GM12892 (cell line): ENCODE data around the gene INHBC.
A peak's percentile ranks its signal among the peaks of the same experiment; 100 is the strongest.

Source experiments
- DNase-seq: peaks from one replicate; pipeline ENCODE4 v3.0.0; 2011; ENCODE audit not compliant: insufficient read length
- FAIRE-seq: peaks from 2 replicates; lab custom pipeline; 2011; peaks lifted over from hg19 to GRCh38; lab: Jason Lieb, UNC
- POLR2A ChIP-seq: IDR thresholded peaks from 2 replicates; pipeline ENCODE4 v1.6.1; 2011; ENCODE audit warnings: low read depth, low read length, control low read depth
- POLR2AphosphoS5 ChIP-seq: IDR thresholded peaks from 2 replicates; pipeline ENCODE4 v1.6.1; 2011; ENCODE audit warnings: low read depth, low read length, control low read depth
- TAF1 ChIP-seq: IDR thresholded peaks from 2 replicates; pipeline ENCODE4 v1.6.1; 2011; ENCODE audit warnings: low read depth, mild to moderate bottlenecking, control low read depth, low read length, borderline replicate concordance

Gene INHBC

GRCh38 chr12:57459055-57459749, 24.6 kb downstream of the INHBC start:
- peak; percentile 67 for DNase-seq
- peak; percentile 69 for FAIRE-seq
- TF ChIP-seq POLR2A, result peak; percentile 64
- TF ChIP-seq POLR2AphosphoS5, result 0 out of 2 replicates have a peak, but pooled peaks have one; percentile 41
- no peak for TF ChIP-seq TAF1

DNA sequence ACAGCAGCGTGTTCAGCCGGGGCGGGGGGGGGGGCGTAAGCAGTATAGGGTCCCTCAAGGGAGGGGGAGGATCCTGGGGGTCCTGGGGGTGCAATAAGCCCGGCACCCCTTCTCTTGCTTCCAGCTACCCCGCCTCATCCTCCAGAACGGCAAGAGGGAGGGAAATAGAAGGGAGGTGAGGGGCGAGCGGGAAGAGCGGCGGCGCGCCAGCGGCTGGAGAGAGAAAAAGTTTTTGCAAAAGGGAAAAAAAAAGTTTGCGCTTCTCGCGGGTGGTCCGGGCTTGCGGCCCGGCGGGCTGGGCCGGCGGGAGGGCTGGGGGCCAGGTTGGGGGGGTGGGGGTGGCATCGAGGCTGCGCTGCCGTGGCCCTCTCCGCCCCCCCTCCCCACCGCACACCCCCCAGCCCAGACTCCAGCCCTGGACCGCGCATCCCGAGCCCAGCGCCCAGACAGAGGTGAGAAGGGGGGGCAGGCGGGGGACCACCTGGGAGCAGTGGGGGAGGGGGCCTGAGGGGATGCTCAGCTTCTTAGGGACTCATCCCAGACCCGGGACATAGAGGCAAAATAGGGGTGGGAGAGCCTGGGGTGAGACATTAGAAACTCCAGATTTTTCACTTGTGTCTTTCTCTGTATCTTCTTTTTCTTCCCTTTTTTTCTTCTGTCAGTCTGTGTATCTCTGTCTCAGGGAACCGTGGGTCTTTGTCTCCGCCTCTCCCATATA, 25.3 kb downstream of the INHBC start, which contains the start of gene GLI1:
Gene GLI1 (plus strand): TSS at position 36 of the 718 bp plus-strand sequence. CDS start 3,907 bp downstream, outside the sequence.
- FAIRE-seq, result no peak

DNA sequence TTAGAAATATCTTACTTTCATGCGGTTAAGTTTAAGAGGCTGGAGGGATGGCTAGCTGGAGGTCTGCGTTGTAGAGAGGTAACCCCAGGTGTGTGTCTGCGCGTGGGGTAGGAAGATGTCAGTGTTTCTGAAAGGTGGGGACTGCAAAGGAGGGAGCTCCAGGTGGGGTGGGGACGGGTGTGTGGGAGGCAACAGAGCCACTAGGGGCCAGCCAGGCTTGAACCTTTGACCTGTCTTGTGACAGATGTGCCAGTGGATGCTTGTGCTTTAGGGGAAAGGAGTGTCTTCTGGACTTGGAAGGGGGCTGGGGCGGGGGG, 25.8 kb downstream of the INHBC start:
- DNase-seq (no peak), FAIRE-seq (no peak)
- TF ChIP-seq POLR2AphosphoS5 (no peak), POLR2A (no peak), TAF1 (no peak)

More for the DNA sequence above, 25.3 kb downstream of the INHBC start, which contains the start of gene GLI1:
- no peak for DNase-seq
- TF ChIP-seq POLR2AphosphoS5, result no peak
- TF ChIP-seq POLR2A, result no peak
- TF ChIP-seq TAF1, result no peak

- no peak for FAIRE-seq
- no peak for DNase-seq
Observed at GRCh38 chr12:57460841-57461275, 26.3 kb downstream of the INHBC start.

GRCh38 chr12:57461276-57461916, 26.8 kb downstream of the INHBC start:
- DNase-seq (no peak), FAIRE-seq (no peak)
- TF ChIP-seq POLR2AphosphoS5 (no peak), TAF1 (no peak), POLR2A (no peak)

More at GRCh38 chr12:57460841-57461275, 26.3 kb downstream of the INHBC start:
- TF ChIP-seq TAF1 (no peak), POLR2AphosphoS5 (no peak), POLR2A (no peak)

- peak; percentile 5 for FAIRE-seq
- no peak for TF ChIP-seq POLR2AphosphoS5
- no peak for TF ChIP-seq TAF1
- TF ChIP-seq POLR2A, result no peak
- no peak for DNase-seq
Observed at GRCh38 chr12:57461917-57462250, 27.3 kb downstream of the INHBC start.

DNA sequence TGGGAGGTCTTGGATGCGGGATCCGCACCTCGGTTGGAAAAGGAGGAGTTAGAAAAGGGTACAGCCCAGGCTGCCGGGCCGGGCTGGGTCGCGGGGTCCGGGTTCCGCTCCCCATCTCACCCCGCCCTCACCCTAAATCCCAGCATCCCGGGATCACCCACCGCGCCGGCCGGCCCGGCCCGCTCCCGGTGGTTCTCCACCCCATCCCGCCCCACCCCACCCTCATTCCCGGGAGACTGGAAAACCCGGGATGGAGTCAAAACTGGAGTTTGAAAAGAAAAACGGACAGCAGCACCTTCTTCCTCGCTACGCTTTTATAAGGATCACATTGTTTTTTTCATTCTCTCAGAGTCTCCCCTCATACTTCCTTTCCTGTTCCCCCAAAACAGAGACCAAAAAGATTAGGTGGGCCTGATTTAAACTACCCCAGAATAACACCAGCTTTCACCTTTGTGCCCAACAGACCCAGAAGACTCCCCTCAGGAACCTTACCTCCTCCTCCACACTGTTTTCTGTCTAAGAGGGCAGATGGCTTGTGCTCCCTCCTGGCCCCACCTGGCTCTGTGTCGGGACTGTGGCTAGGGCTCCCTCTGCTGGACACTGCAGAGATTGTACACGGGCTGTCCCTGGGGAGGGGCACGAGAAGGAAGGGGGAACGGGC, 27.8 kb downstream of the INHBC start:
- no peak for TF ChIP-seq POLR2A
- TF ChIP-seq TAF1, result no peak
- no peak for TF ChIP-seq POLR2AphosphoS5
- FAIRE-seq (peak; percentile 96), DNase-seq (peak; percentile 96)

GRCh38 chr12:57462912-57463253, 28.3 kb downstream of the INHBC start:
- TF ChIP-seq TAF1 (no peak), POLR2A (no peak), POLR2AphosphoS5 (no peak)
- DNase-seq (no peak), FAIRE-seq (no peak)

DNA sequence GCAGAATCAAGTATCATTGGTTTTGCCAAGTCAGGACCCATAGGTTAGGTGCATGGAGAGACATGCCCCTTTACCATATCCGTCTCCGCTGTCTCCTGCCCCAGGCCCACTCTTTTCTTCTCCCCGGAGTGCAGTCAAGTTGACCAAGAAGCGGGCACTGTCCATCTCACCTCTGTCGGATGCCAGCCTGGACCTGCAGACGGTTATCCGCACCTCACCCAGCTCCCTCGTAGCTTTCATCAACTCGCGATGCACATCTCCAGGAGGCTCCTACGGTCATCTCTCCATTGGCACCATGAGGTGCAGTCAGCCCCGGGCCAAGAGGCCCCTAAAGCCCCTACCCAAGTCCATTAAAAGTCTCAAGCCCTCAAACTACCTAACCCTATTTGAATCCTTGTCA, 30.0 kb downstream of the INHBC start:
- FAIRE-seq (no peak), DNase-seq (no peak)
- TF ChIP-seq POLR2A, result no peak
- no peak for TF ChIP-seq POLR2AphosphoS5
- no peak for TF ChIP-seq TAF1

DNA sequence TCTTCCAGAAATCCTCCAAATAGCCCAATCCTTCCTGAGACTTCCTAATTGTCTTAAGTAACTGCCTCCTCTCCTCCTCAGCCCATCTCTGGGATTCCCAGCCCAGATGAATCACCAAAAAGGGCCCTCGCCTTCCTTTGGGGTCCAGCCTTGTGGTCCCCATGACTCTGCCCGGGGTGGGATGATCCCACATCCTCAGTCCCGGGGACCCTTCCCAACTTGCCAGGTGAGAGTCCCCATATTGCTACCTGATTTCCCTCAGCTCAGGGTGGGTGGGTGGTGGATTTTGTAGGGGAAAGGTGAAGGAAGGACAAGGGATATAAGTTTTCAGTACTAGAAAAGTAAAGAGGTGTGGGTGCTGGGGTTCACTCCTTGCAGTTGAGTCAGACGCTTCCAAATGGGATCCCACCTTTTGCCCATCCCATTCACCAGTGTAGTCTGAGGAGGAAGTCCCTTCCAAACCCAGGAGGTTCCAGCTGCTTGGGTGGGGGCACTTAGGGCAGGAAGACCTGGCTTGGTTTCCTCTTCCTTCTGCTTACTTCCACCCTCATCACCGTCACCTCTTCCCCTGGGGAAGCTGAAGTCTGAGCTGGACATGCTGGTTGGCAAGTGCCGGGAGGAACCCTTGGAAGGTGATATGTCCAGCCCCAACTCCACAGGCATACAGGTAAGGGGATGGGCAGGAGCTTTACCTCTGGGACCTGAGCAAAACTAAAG, 30.6 kb downstream of the INHBC start:
- TF ChIP-seq POLR2AphosphoS5 (no peak), POLR2A (no peak), TAF1 (no peak)
- DNase-seq, result no peak

More for the DNA sequence above, 30.6 kb downstream of the INHBC start:
- no peak for FAIRE-seq
